Measurements from ENCODE around the gene VAMP3. TPM values are rescaled to one million over a fixed set of nuclear protein-coding genes. Genes with fewer than 3 reads are reported as not detected.
"Not testable (repeated sequence)": the region's sequence is repeated elsewhere in the genome, so short reads cannot be mapped to it uniquely, and the experiment has no call there.

The VAMP3 gene
- total and polyA plus RNA-seq, 2 donors (not counting 3 experiments of a cell fraction or from before 2014, with no cell fraction given) = 100 to 137 TPM

DNA sequence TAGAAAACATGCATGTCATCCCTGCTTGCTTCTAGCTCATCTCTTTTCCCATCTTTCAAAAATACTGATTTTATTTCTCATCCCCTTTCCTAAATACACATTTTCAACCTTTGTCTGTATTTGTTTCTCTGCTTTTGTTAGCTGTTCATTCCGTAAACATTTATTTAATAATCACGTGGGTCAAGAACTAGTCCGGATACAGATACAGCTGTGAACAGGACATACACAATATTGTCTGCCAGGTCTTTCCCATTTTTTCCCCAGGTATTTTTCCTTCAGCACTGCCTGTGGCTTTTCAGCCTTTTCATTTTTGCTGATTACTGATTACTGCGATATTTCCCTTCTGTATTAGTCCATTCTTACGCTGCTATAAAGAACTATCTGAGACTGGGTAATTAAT is 18.7 kb downstream of the VAMP3 start:
- Histone ChIP-seq H3K4me2 (ENCODE audit: insufficient read depth, low read length) (no peak overlapping the region), H3K9ac (replicated peaks; ENCODE audit: extremely low read depth, insufficient read depth, low read length) (no peak overlapping the region), H4K20me1 (replicated peaks; ENCODE audit: control insufficient read depth, extremely low read depth, insufficient read depth, low read length) (no peaks in the 10 kb centered on the region), H3K27me3 (ENCODE audit: control insufficient read depth in 2 of 2, insufficient read depth in 2 of 2, low read length in 2 of 2) (no peaks in the 10 kb centered on the region), H3K4me3 (replicated peaks in 1 of 3; ENCODE audit: insufficient read depth in 1 of 3, low read depth in 1 of 3, low read length in 3 of 3) (no peak overlapping the region), H3K36me3 (ENCODE audit: control insufficient read depth in 2 of 2, extremely low read depth in 1 of 2, insufficient read depth in 2 of 2, low read length in 2 of 2) (no peaks in the 10 kb centered on the region), H2AFZ (ENCODE audit: low read depth, low read length) (no peak overlapping the region), H3K79me2 (ENCODE audit: control insufficient read depth, insufficient read depth, low read length) (no peaks in the 10 kb centered on the region), H3K4me1 (ENCODE audit: control insufficient read depth, extremely low read depth, insufficient read depth, low read length) (no peaks in the 10 kb centered on the region), H3K9me3 (replicated peaks; ENCODE audit: control insufficient read depth, insufficient read depth, low read length) (peaks cover 2% of the 10 kb centered on the region), H3K27ac (ENCODE audit: insufficient read depth, low read depth, low read length) (no peak overlapping the region), H3K9me1 (replicated peaks; ENCODE audit: control insufficient read depth, extremely low read depth, insufficient read depth, low read length) (no peaks in the 10 kb centered on the region)
- intact Hi-C loops (cut with micrococcal nuclease) (no loop called here), dilution Hi-C loops (cut with MboI; ENCODE audit: extremely low pct_ligation_motif_present, low sequenced_read_pairs) (no loop called here)
- DNase-seq (ENCODE audit: low read depth, low spot score) (no peak), FAIRE-seq (no peak)
- POLR2A ChIA-PET = no interaction called here
- TF ChIP-seq GATA2 (IDR thresholded peaks at IDR 0.05; ENCODE audit: insufficient read depth, insufficient read length, low read depth, low read length) (no peak), POLR2A (IDR thresholded peaks at IDR 0.05; ENCODE audit: low read depth, low read length) (no peak), FOS (IDR thresholded peaks at IDR 0.05; ENCODE audit: borderline replicate concordance, insufficient read depth, low read length) (no peak), MYC (IDR thresholded peaks at IDR 0.05; ENCODE audit: low read depth, low read length) (no peak), EZH2 (IDR thresholded peaks at IDR 0.05; ENCODE audit: borderline replicate concordance, low read depth, low read length, severe bottlenecking) (no peak), POLR2AphosphoS5 (IDR thresholded peaks at IDR 0.05; ENCODE audit: insufficient read depth, low read depth, low read length) (no peak), JUN (IDR thresholded peaks at IDR 0.05; ENCODE audit: borderline replicate concordance, insufficient read depth, insufficient read length, low read depth) (no peak), CTCF (IDR thresholded peaks at IDR 0.05; ENCODE audit: extremely low read depth in 1 of 2, insufficient read depth in 1 of 2, low read depth in 1 of 2, low read length in 2 of 2) (no peak)
- TF ChIP-seq, protein P1, sequence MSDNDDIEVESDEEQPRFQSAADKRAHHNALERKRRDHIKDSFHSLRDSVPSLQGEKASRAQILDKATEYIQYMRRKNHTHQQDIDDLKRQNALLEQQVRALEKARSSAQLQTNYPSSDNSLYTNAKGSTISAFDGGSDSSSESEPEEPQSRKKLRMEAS (IDR thresholded peaks at IDR 0.05; ENCODE audit: insufficient read depth, insufficient read length) = no peak
- CTCF ChIA-PET = interaction anchor here (1.6 kb wide), 1 partner anchor 18 kb away, joined by 7 read pairs; no protein-coding TSS in a partner anchor
- BruUV-seq (replicated peaks) = no TSS peak

- H3K4me1 ChIP-seq (ENCODE audit: control insufficient read depth, extremely low read depth, insufficient read depth, low read length); H3K4me2 ChIP-seq (ENCODE audit: insufficient read depth, low read length); dilution Hi-C loops (cut with MboI; ENCODE audit: extremely low pct_ligation_motif_present, low sequenced_read_pairs); H3K9ac ChIP-seq (replicated peaks; ENCODE audit: extremely low read depth, insufficient read depth, low read length); H3K27me3 ChIP-seq (ENCODE audit: control insufficient read depth in 2 of 2, insufficient read depth in 2 of 2, low read length in 2 of 2); H3K79me2 ChIP-seq (ENCODE audit: control insufficient read depth, insufficient read depth, low read length); H2AFZ ChIP-seq (ENCODE audit: low read depth, low read length); H3K4me3 ChIP-seq (replicated peaks in 1 of 3; ENCODE audit: insufficient read depth in 1 of 3, low read depth in 1 of 3, low read length in 3 of 3); H4K20me1 ChIP-seq (replicated peaks; ENCODE audit: control insufficient read depth, extremely low read depth, insufficient read depth, low read length); H3K27ac ChIP-seq (ENCODE audit: insufficient read depth, low read depth, low read length); FAIRE-seq; BruUV-seq (replicated peaks); H3K9me1 ChIP-seq (replicated peaks; ENCODE audit: control insufficient read depth, extremely low read depth, insufficient read depth, low read length); CTCF ChIA-PET; H3K36me3 ChIP-seq (ENCODE audit: control insufficient read depth in 2 of 2, extremely low read depth in 1 of 2, insufficient read depth in 2 of 2, low read length in 2 of 2); intact Hi-C loops (cut with micrococcal nuclease); H3K9me3 ChIP-seq (replicated peaks; ENCODE audit: control insufficient read depth, insufficient read depth, low read length); DNase-seq (ENCODE audit: low read depth, low spot score); POLR2A ChIA-PET: not testable (repeated sequence)
Observed at GRCh38 chr1:7791027-7791426, 19.9 kb downstream of the VAMP3 start.

Data from endothelial cell of umbilical vein (primary cell).